ENCODE measurements around the gene MTMR12.

The MTMR12 gene

GRCh38 chr5:32274548-32275395, 38.0 kb downstream of the MTMR12 start:
- peak; percentile 43 for DNase-seq (ENCODE audit: low read depth, low spot score)

GRCh38 chr5:32273821-32274220, 38.9 kb downstream of the MTMR12 start:
- no peak for DNase-seq (ENCODE audit: low read depth, low spot score)

GRCh38 chr5:32272746-32273145, 40.0 kb downstream of the MTMR12 start:
- DNase-seq (ENCODE audit: low read depth, low spot score) = no peak

GRCh38 chr5:32270946-32271345, 41.8 kb downstream of the MTMR12 start:
- DNase-seq (ENCODE audit: low read depth, low spot score) = no peak

GRCh38 chr5:32270178-32270577, 42.6 kb downstream of the MTMR12 start:
- DNase-seq (ENCODE audit: low read depth, low spot score) = no peak

- no peak for DNase-seq (ENCODE audit: low read depth, low spot score)
These were observed 46.8 kb downstream of the MTMR12 start for GRCh38 chr5:32265902-32266301.

- DNase-seq (ENCODE audit: low read depth, low spot score) = no peak
These were observed 47.7 kb downstream of the MTMR12 start for GRCh38 chr5:32264957-32265572.

GRCh38 chr5:32263684-32264083, 49.1 kb downstream of the MTMR12 start:
- DNase-seq (ENCODE audit: low read depth, low spot score) = no peak

GRCh38 chr5:32261198-32261597, 51.5 kb downstream of the MTMR12 start:
- no peak for DNase-seq (ENCODE audit: low read depth, low spot score)

GRCh38 chr5:32259033-32259432, 53.7 kb downstream of the MTMR12 start:
- DNase-seq (ENCODE audit: low read depth, low spot score) = no peak

GRCh38 chr5:32258424-32258823, 54.3 kb downstream of the MTMR12 start:
- DNase-seq (ENCODE audit: low read depth, low spot score) = no peak

- no peak for DNase-seq (ENCODE audit: low read depth, low spot score)
These were observed 57.2 kb downstream of the MTMR12 start for GRCh38 chr5:32255540-32255900.

GRCh38 chr5:32254881-32255539, 57.7 kb downstream of the MTMR12 start:
- DNase-seq (ENCODE audit: low read depth, low spot score) = no peak

- DNase-seq (ENCODE audit: low read depth, low spot score) = no peak
These were observed 60.8 kb downstream of the MTMR12 start for GRCh38 chr5:32251871-32252458.

- DNase-seq (ENCODE audit: low read depth, low spot score) = no peak
These were observed 63.1 kb downstream of the MTMR12 start for GRCh38 chr5:32249668-32250067.

GRCh38 chr5:32245742-32246141, 67.0 kb downstream of the MTMR12 start:
- no peak for DNase-seq (ENCODE audit: low read depth, low spot score)

- DNase-seq (ENCODE audit: low read depth, low spot score) = no peak
These were observed 68.7 kb downstream of the MTMR12 start for GRCh38 chr5:32244017-32244416.

GRCh38 chr5:32241034-32241783, 71.5 kb downstream of the MTMR12 start:
- DNase-seq (ENCODE audit: low read depth, low spot score) = no peak

GRCh38 chr5:32239385-32239784, 73.4 kb downstream of the MTMR12 start:
- DNase-seq (ENCODE audit: low read depth, low spot score) = no peak

GRCh38 chr5:32233696-32234447, 78.9 kb downstream of the MTMR12 start:
- DNase-seq (ENCODE audit: low read depth, low spot score) = peak; percentile 87

GRCh38 chr5:32233220-32233695, 79.5 kb downstream of the MTMR12 start:
- no peak for DNase-seq (ENCODE audit: low read depth, low spot score)

All from smooth muscle cell of the brain vasculature (primary cell).